ENCODE results near the gene RCN2.
"Not testable (repeated sequence)": the region's sequence is repeated elsewhere in the genome, so short reads cannot be mapped to it uniquely, and the experiment has no call there.

The RCN2 gene

GRCh38 chr15:76931397-76932134, at the start of gene RCN2:
TSS of gene RCN2 (plus strand) at chr15:76931749. CDS start at chr15:76931842, 93 bp downstream.
- peak; percentile 84 for DNase-seq (ENCODE audit: low read depth in 2 of 2)

- no peak for DNase-seq (ENCODE audit: low read depth in 2 of 2)
These were observed 46.3 kb upstream of the RCN2 start for GRCh38 chr15:76885212-76885611.

GRCh38 chr15:76887280-76888141, 44.0 kb upstream of the RCN2 start:
- DNase-seq (ENCODE audit: low read depth in 2 of 2) = not testable (repeated sequence)

- DNase-seq (ENCODE audit: low read depth in 2 of 2) = not testable (repeated sequence)
These were observed 38.7 kb upstream of the RCN2 start for GRCh38 chr15:76892836-76893235.

- DNase-seq (ENCODE audit: low read depth in 2 of 2) = no peak
These were observed 37.4 kb upstream of the RCN2 start for GRCh38 chr15:76894174-76894573.

- no peak for DNase-seq (ENCODE audit: low read depth in 2 of 2)
These were observed 33.4 kb upstream of the RCN2 start for GRCh38 chr15:76898102-76898501.

GRCh38 chr15:76899176-76899930, 32.2 kb upstream of the RCN2 start:
- DNase-seq (ENCODE audit: low read depth in 2 of 2) = not testable (repeated sequence)

- DNase-seq (ENCODE audit: low read depth in 2 of 2) = not testable (repeated sequence)
These were observed 31.6 kb upstream of the RCN2 start for GRCh38 chr15:76899931-76900310.

GRCh38 chr15:76901965-76902364, 29.6 kb upstream of the RCN2 start:
- DNase-seq (ENCODE audit: low read depth in 2 of 2) = no peak

GRCh38 chr15:76903251-76903681, 28.3 kb upstream of the RCN2 start:
- peak in 1 of 2 experiments; percentile 4 for DNase-seq (ENCODE audit: low read depth in 2 of 2)

GRCh38 chr15:76904461-76905012, 27.0 kb upstream of the RCN2 start:
- DNase-seq (ENCODE audit: low read depth in 2 of 2) = no peak

- peak; percentile 59 to 64 for DNase-seq (ENCODE audit: low read depth in 2 of 2)
These were observed 26.3 kb upstream of the RCN2 start, which contains the start of gene SCAPER for GRCh38 chr15:76905013-76905839. TSS of gene SCAPER (minus strand) at chr15:76905340. CDS start at chr15:76883817, 21,523 bp downstream.

- DNase-seq (ENCODE audit: low read depth in 2 of 2) = no peak
These were observed 25.7 kb upstream of the RCN2 start for GRCh38 chr15:76905855-76906254.

- no peak for DNase-seq (ENCODE audit: low read depth in 2 of 2)
These were observed 19.1 kb upstream of the RCN2 start for GRCh38 chr15:76912430-76912829.

- no peak for DNase-seq (ENCODE audit: low read depth in 2 of 2)
These were observed 17.8 kb upstream of the RCN2 start for GRCh38 chr15:76913737-76914136.

GRCh38 chr15:76916369-76916768, 15.2 kb upstream of the RCN2 start:
- no peak for DNase-seq (ENCODE audit: low read depth in 2 of 2)

GRCh38 chr15:76928201-76928600, 3.3 kb upstream of the RCN2 start:
- no peak for DNase-seq (ENCODE audit: low read depth in 2 of 2)

GRCh38 chr15:76929011-76929760, 2.4 kb upstream of the RCN2 start:
- DNase-seq (ENCODE audit: low read depth in 2 of 2) = no peak

GRCh38 chr15:76930831-76931396, 635 bp upstream of the RCN2 start:
- DNase-seq (ENCODE audit: low read depth in 2 of 2) = no peak
